Measurements from ENCODE around the gene EFHC1. TPM values are rescaled to one million over a fixed set of nuclear protein-coding genes. Genes with fewer than 3 reads are reported as not detected.

Gene EFHC1
- total RNA-seq, 2 experiments from 2014 or later = 20.7 to 24.8 TPM

DNA sequence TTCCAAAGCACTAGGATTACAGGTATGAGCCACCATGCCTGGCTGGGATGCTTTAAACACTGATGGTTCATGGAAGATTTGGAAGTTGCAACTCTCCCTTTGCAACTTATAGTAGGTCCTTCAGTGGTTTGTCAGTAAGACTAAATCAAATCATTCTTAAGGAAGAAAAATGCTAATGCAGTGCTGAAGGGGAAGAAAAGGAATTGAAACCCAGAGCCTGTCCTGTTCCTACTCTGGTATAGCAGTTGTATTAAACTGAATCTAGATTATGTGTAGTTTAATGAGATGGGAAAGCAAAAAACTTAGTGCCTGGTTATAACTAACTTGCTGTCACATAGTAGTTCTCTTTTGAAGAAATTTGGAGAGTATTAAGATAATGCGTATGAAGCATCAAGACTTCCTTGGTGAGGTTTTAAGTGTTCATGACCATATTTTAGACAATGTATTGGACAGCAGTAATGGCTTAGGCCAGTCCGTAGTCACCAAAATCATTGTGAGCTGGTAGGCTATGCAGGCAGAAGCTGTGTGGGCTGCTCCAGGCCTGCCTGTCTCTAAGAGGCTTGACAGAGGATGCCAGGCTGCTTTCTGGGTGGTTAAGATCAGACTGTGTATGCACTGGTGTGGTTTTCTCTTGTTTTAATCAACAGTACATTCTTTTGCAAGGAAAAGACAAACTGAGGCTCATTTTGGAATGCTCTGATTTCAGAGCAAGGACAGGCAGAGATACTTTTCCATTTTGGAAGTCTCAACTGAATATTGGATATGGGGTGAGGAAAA is 44.2 kb upstream of the EFHC1 start:
- intact Hi-C loops (cut with micrococcal nuclease; ENCODE audit: unreplicated experiment) = no loop called here
- POLR2A ChIA-PET = interaction anchor here (0.5 to 1.9 kb wide), 9 partner anchors 9 to 1171 kb away, joined by 3 to 7 read pairs (median 4); partner anchors contain the start of genes MCM3 and PAQR8
- no peak for DNase-seq (ENCODE audit: low spot score)
- no peak overlapping the region for H2AFZ ChIP-seq (ENCODE audit: low read length)
- peaks cover 4% of the 10 kb centered on the region; the same call in 1 of the 2 replicates for H3K9me3 ChIP-seq (ENCODE audit: low read length)
- H3K27ac ChIP-seq (ENCODE audit: low read depth, low read length, poor library complexity, severe bottlenecking) = no peak overlapping the region
- no peaks in the 10 kb centered on the region for H3K79me2 ChIP-seq (ENCODE audit: insufficient read depth, low read depth, low read length)
- no peaks in the 10 kb centered on the region for H4K20me1 ChIP-seq (ENCODE audit: insufficient read depth, low read length)
- CTCF ChIA-PET (ENCODE audit: unreplicated experiment) = no interaction called here
- peaks cover 16% of the 10 kb centered on the region; the same call in 1 of the 2 replicates for H3K36me3 ChIP-seq (ENCODE audit: insufficient read depth, low read length)
- no peak overlapping the region for H3K4me3 ChIP-seq (ENCODE audit: low read depth, low read length, poor library complexity, severe bottlenecking)
- peaks cover 22% of the 10 kb centered on the region for H3K4me1 ChIP-seq (ENCODE audit: insufficient read depth, low read length, poor library complexity, severe bottlenecking)
- no peak overlapping the region for H3K4me2 ChIP-seq (ENCODE audit: low read length)
- no peaks in the 10 kb centered on the region for H3K9me2 ChIP-seq (ENCODE audit: insufficient read depth, low read length)
- no TSS peak for BruUV-seq (replicated peaks)
- TF ChIP-seq, protein P1, sequence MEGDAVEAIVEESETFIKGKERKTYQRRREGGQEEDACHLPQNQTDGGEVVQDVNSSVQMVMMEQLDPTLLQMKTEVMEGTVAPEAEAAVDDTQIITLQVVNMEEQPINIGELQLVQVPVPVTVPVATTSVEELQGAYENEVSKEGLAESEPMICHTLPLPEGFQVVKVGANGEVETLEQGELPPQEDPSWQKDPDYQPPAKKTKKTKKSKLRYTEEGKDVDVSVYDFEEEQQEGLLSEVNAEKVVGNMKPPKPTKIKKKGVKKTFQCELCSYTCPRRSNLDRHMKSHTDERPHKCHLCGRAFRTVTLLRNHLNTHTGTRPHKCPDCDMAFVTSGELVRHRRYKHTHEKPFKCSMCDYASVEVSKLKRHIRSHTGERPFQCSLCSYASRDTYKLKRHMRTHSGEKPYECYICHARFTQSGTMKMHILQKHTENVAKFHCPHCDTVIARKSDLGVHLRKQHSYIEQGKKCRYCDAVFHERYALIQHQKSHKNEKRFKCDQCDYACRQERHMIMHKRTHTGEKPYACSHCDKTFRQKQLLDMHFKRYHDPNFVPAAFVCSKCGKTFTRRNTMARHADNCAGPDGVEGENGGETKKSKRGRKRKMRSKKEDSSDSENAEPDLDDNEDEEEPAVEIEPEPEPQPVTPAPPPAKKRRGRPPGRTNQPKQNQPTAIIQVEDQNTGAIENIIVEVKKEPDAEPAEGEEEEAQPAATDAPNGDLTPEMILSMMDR (conservative IDR thresholded peaks at IDR 0.05; ENCODE audit: low read length) = no peak
- no peak for TF ChIP-seq EZH2phosphoT487 (IDR thresholded peaks at IDR 0.05; ENCODE audit: borderline replicate concordance, low read depth, low read length)

DNA sequence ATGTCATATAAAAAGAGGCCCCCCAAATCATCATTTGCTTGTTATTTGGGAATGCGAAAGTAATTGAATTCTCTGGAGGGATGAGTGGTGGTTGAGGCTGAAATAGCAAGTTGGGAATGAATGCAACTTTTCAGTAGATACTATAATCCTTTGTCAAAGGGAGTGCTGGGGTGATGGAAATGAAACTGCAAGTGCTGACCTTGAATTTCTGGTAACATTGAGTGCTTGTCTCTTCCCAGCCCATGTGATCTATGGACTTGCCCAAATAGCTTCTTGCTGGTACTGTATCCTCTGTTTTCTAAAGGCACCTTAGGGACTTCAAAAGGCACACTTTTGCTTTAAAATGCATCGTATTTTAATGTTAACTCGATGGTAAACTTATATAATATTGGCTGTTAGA is 43.4 kb upstream of the EFHC1 start:
- Histone ChIP-seq H2AFZ (ENCODE audit: low read length) (no peak overlapping the region), H3K27ac (ENCODE audit: low read depth, low read length, poor library complexity, severe bottlenecking) (no peak overlapping the region), H3K36me3 (ENCODE audit: insufficient read depth, low read length) (peaks cover 16% of the 10 kb centered on the region; the same call in 1 of the 2 replicates), H3K79me2 (ENCODE audit: insufficient read depth, low read depth, low read length) (no peaks in the 10 kb centered on the region), H3K9me2 (ENCODE audit: insufficient read depth, low read length) (no peaks in the 10 kb centered on the region), H3K4me2 (ENCODE audit: low read length) (no peak overlapping the region), H3K9me3 (ENCODE audit: low read length) (peaks cover 4% of the 10 kb centered on the region; the same call in 1 of the 2 replicates), H3K4me1 (ENCODE audit: insufficient read depth, low read length, poor library complexity, severe bottlenecking) (peaks cover 22% of the 10 kb centered on the region), H4K20me1 (ENCODE audit: insufficient read depth, low read length) (no peaks in the 10 kb centered on the region), H3K4me3 (ENCODE audit: low read depth, low read length, poor library complexity, severe bottlenecking) (no peak overlapping the region)
- no TSS peak for BruUV-seq (replicated peaks)
- POLR2A ChIA-PET = interaction anchor here (0.7 to 1.9 kb wide), 5 partner anchors 15 to 1171 kb away, joined by 3 to 7 read pairs (median 4); partner anchors contain the start of genes MCM3 and PAQR8
- no peak for TF ChIP-seq EZH2phosphoT487 (IDR thresholded peaks at IDR 0.05; ENCODE audit: borderline replicate concordance, low read depth, low read length)
- TF ChIP-seq, protein P1 (conservative IDR thresholded peaks at IDR 0.05; ENCODE audit: low read length) = no peak
- DNase-seq (ENCODE audit: low spot score) = no peak
- intact Hi-C loops (cut with micrococcal nuclease; ENCODE audit: unreplicated experiment) = no loop called here
- CTCF ChIA-PET (ENCODE audit: unreplicated experiment) = interaction anchor here (1.0 kb wide), 1 partner anchor 31 kb away, joined by 4 read pairs; no protein-coding TSS in a partner anchor
